Nephron progenitor cell (in vitro differentiated cells): ENCODE data around the gene LPCAT2.

Experiments
- DNase-seq: peaks from one replicate; pipeline ENCODE4 v3.0.0; 2021
- H3K27ac Mint-ChIP-seq: 2 replicates; pipeline ENCODE4 v1.8.0; 2021; ENCODE audit warnings: mild to moderate bottlenecking, moderate library complexity, mixed read lengths
- H3K27me3 Mint-ChIP-seq: 2 replicates; pipeline ENCODE4 v1.8.0; 2021; ENCODE audit warnings: mild to moderate bottlenecking, low read depth, mixed read lengths; ENCODE audit not compliant: poor library complexity
- H3K36me3 Mint-ChIP-seq: 2 replicates; pipeline ENCODE4 v1.8.0; 2021; ENCODE audit warnings: low read depth, mixed read lengths
- H3K4me1 Mint-ChIP-seq: 2 replicates; pipeline ENCODE4 v1.8.0; 2021; ENCODE audit warnings: mixed read lengths
- H3K4me3 Mint-ChIP-seq: 2 replicates; pipeline ENCODE4 v1.8.0; 2021; ENCODE audit warnings: mild to moderate bottlenecking, moderate library complexity, mixed read lengths
- H3K9me3 Mint-ChIP-seq: 2 replicates; pipeline ENCODE4 v1.8.0; 2021; ENCODE audit warnings: mild to moderate bottlenecking, moderate library complexity, mixed read lengths
- CTCF ChIP-seq: fragments of 200-600 bp; sonication (generic); IDR thresholded peaks from 2 replicates; pipeline ENCODE4 v1.5.0; 2021; ENCODE audit warnings: antibody characterized with exemption

Gene LPCAT2

GRCh38 chr16:55569025-55569424 is 60.2 kb downstream of the LPCAT2 start:
- H3K9me3 Mint-ChIP-seq, result no peaks in the 10 kb centered on the region
- no peak for TF ChIP-seq CTCF
- H3K36me3 Mint-ChIP-seq, result no peaks in the 10 kb centered on the region
- no peak overlapping the region for H3K4me3 Mint-ChIP-seq
- no peak for DNase-seq
- H3K27ac Mint-ChIP-seq, result no peak overlapping the region
- H3K4me1 Mint-ChIP-seq, result no peaks in the 10 kb centered on the region
- no peaks in the 10 kb centered on the region for H3K27me3 Mint-ChIP-seq

- Mint-ChIP-seq H3K36me3 (no peaks in the 10 kb centered on the region), H3K4me3 (no peak overlapping the region), H3K4me1 (no peaks in the 10 kb centered on the region), H3K27me3 (no peaks in the 10 kb centered on the region), H3K27ac (no peak overlapping the region), H3K9me3 (no peaks in the 10 kb centered on the region)
- DNase-seq, result no peak
- no peak for TF ChIP-seq CTCF
These were observed 61.3 kb downstream of the LPCAT2 start for GRCh38 chr16:55570159-55570558.

- no peaks in the 10 kb centered on the region for H3K9me3 Mint-ChIP-seq
- H3K4me1 Mint-ChIP-seq, result no peaks in the 10 kb centered on the region
- H3K4me3 Mint-ChIP-seq, result no peak overlapping the region
- no peak for TF ChIP-seq CTCF
- no peaks in the 10 kb centered on the region for H3K36me3 Mint-ChIP-seq
- DNase-seq, result no peak
- H3K27ac Mint-ChIP-seq, result no peak overlapping the region
- H3K27me3 Mint-ChIP-seq, result no peaks in the 10 kb centered on the region
These were observed 62.5 kb downstream of the LPCAT2 start for GRCh38 chr16:55571191-55571897.

GRCh38 chr16:55572439-55572838 is 63.6 kb downstream of the LPCAT2 start:
- no peak overlapping the region for H3K4me3 Mint-ChIP-seq
- DNase-seq, result no peak
- no peak for TF ChIP-seq CTCF
- H3K36me3 Mint-ChIP-seq, result no peaks in the 10 kb centered on the region
- no peaks in the 10 kb centered on the region for H3K9me3 Mint-ChIP-seq
- no peaks in the 10 kb centered on the region for H3K27me3 Mint-ChIP-seq
- H3K27ac Mint-ChIP-seq, result no peak overlapping the region
- no peaks in the 10 kb centered on the region for H3K4me1 Mint-ChIP-seq

GRCh38 chr16:55574811-55575210 is 65.9 kb downstream of the LPCAT2 start:
- H3K4me3 Mint-ChIP-seq, result no peak overlapping the region
- no peaks in the 10 kb centered on the region for H3K9me3 Mint-ChIP-seq
- no peak for DNase-seq
- no peaks in the 10 kb centered on the region for H3K4me1 Mint-ChIP-seq
- TF ChIP-seq CTCF, result no peak
- no peaks in the 10 kb centered on the region for H3K36me3 Mint-ChIP-seq
- H3K27ac Mint-ChIP-seq, result no peak overlapping the region
- no peaks in the 10 kb centered on the region for H3K27me3 Mint-ChIP-seq

GRCh38 chr16:55575496-55575895 is 66.6 kb downstream of the LPCAT2 start:
- Mint-ChIP-seq H3K27ac (no peak overlapping the region), H3K36me3 (no peaks in the 10 kb centered on the region), H3K27me3 (no peaks in the 10 kb centered on the region), H3K4me3 (no peak overlapping the region), H3K4me1 (no peaks in the 10 kb centered on the region), H3K9me3 (no peaks in the 10 kb centered on the region)
- TF ChIP-seq CTCF, result no peak
- no peak for DNase-seq
